HepG2 (cell line): ENCODE data around the gene SLC12A1. TPM values are rescaled to one million over a fixed set of nuclear protein-coding genes. Genes with fewer than 3 reads are reported as not detected.

ENCODE experiments used
- ESRRA ChIP-seq: sonication (generic); formaldehyde crosslinking; IDR thresholded peaks from 2 replicates; pipeline ENCODE4 v1.5.1; 2020; ENCODE audit warnings: mild to moderate bottlenecking, low read depth, missing genetic modification reagents
- GMEB2 ChIP-seq: IDR thresholded peaks from 2 replicates; pipeline ENCODE4 v1.6.1; 2016; ENCODE audit warnings: missing biosample characterization, missing genetic modification reagents, low read depth
- HINFP ChIP-seq: sonication (generic); formaldehyde crosslinking; IDR thresholded peaks from 2 replicates; pipeline ENCODE4 v1.4.0; 2020; ENCODE audit warnings: low read depth, mild to moderate bottlenecking, missing genetic modification reagents
- HMG20B ChIP-seq: conservative IDR thresholded peaks from 2 replicates; pipeline ENCODE4 v1.6.1; 2016; ENCODE audit warnings: missing genetic modification reagents, missing compliant biosample characterization
- MAF1 ChIP-seq: sonication (generic); formaldehyde crosslinking; IDR thresholded peaks from 2 replicates; pipeline ENCODE4 v1.5.0; 2020; ENCODE audit warnings: missing genetic modification reagents, borderline replicate concordance
- RORA ChIP-seq: sonication (generic); formaldehyde crosslinking; IDR thresholded peaks from 2 replicates; pipeline ENCODE4 v1.5.0; 2020; ENCODE audit warnings: mild to moderate bottlenecking, missing genetic modification reagents, moderate library complexity
- SKIL ChIP-seq: sonication (generic); formaldehyde crosslinking; IDR thresholded peaks from 2 replicates; pipeline ENCODE4 v1.8.0; 2022; ENCODE audit warnings: missing genetic modification reagents, mild to moderate bottlenecking, moderate library complexity, borderline replicate concordance
- THAP7 ChIP-seq: sonication (generic); formaldehyde crosslinking; IDR thresholded peaks from 2 replicates; pipeline ENCODE4 v1.8.1; 2023; ENCODE audit warnings: mild to moderate bottlenecking, missing genetic modification reagents
- ZBTB3 ChIP-seq: sonication (generic); formaldehyde crosslinking; IDR thresholded peaks from 2 replicates; pipeline ENCODE4 v1.4.0; 2020; ENCODE audit warnings: low read depth, mild to moderate bottlenecking, moderate library complexity, missing genetic modification reagents, borderline replicate concordance
- ZBTB33 ChIP-seq: sonication (generic); formaldehyde crosslinking; IDR thresholded peaks from 2 replicates; pipeline ENCODE4 v1.4.0; 2020; ENCODE audit warnings: missing genetic modification reagents
- ZFP62 ChIP-seq: sonication (generic); formaldehyde crosslinking; IDR thresholded peaks from 2 replicates; pipeline ENCODE4 v1.4.0; 2020; ENCODE audit warnings: missing genetic modification reagents
- ZNF101 ChIP-seq: sonication (generic); formaldehyde crosslinking; IDR thresholded peaks from 2 replicates; pipeline ENCODE4 v1.4.0; 2020; ENCODE audit warnings: mild to moderate bottlenecking, low read depth, missing genetic modification reagents, borderline replicate concordance
- ZNF263 ChIP-seq: sonication (generic); formaldehyde crosslinking; IDR thresholded peaks from 2 replicates; pipeline ENCODE4 v1.4.0; 2020; ENCODE audit warnings: missing genetic modification reagents
- ZNF343 ChIP-seq: sonication (generic); formaldehyde crosslinking; IDR thresholded peaks from 2 replicates; pipeline ENCODE4 v1.4.0; 2020; ENCODE audit warnings: mild to moderate bottlenecking, missing genetic modification reagents
- ZNF709 ChIP-seq: sonication (generic); formaldehyde crosslinking; IDR thresholded peaks from 2 replicates; pipeline ENCODE4 v1.5.0; 2020; ENCODE audit warnings: mild to moderate bottlenecking, missing genetic modification reagents
- ZNF781 ChIP-seq: sonication (generic); formaldehyde crosslinking; IDR thresholded peaks from 2 replicates; pipeline ENCODE4 v1.5.1; 2020; ENCODE audit warnings: borderline replicate concordance, mild to moderate bottlenecking, missing genetic modification reagents; ENCODE audit errors: not compliant biosample characterization
- ZNF788 ChIP-seq: sonication (generic); formaldehyde crosslinking; IDR thresholded peaks from 2 replicates; pipeline ENCODE4 v1.5.0; 2020; ENCODE audit warnings: mild to moderate bottlenecking, missing genetic modification reagents, borderline replicate concordance
- polyA plus RNA-seq, 8 experiments: library from polyadenylated mRNA; depleted of rRNA in 3 of 8; stranded (reverse) in 7 of 8; unstranded in 1 of 8; fragments of >200 nt; fragmentation: Illumina TruSeq in 4 of 8; extraction: Trizol in 4 of 8; gene quantifications; 2 replicates each; pipeline versions ENCODE4 v1.2.1 to v1.2.3, GENCODE V29; 2011 to 2016; ENCODE audit warnings: low read depth in 4 of 8, missing spikeins in 1 of 8, mixed read lengths in 1 of 8; ENCODE audit not compliant: insufficient read depth in 1 of 8
- total RNA-seq, 5 experiments: library from RNA; depleted of rRNA; stranded (reverse); fragments of >200 nt; fragmentation: Illumina TruSeq; extraction: Trizol; gene quantifications; 2 replicates each; pipeline ENCODE4 v1.2.3, GENCODE V29; 2016; ENCODE audit warnings: low read depth in 1 of 5

The SLC12A1 gene
- total and polyA plus RNA-seq, 2 of the 13 experiments (the other 11 are each of a cell fraction or from before 2014, with no cell fraction given), result not detected

- no peak for TF ChIP-seq ZFP62
- no peak for TF ChIP-seq THAP7 (CRISPR knock-in tag)
- no peak for TF ChIP-seq ZNF101 (CRISPR knock-in tag)
- TF ChIP-seq ZNF343, result no peak
- no peak for TF ChIP-seq MAF1 (CRISPR knock-in tag)
- no peak for TF ChIP-seq ZNF263 (CRISPR knock-in tag)
- TF ChIP-seq ESRRA (CRISPR knock-in tag), result no peak
- TF ChIP-seq ZNF788 (CRISPR knock-in tag), result no peak; the same call in 1 of the 2 replicates
- no peak for TF ChIP-seq ZBTB33 (CRISPR knock-in tag)
- TF ChIP-seq ZBTB3 (CRISPR knock-in tag), result no peak
- TF ChIP-seq GMEB2, result 0 out of 2 replicates have a peak, but pooled peaks have one; percentile 29
- no peak for TF ChIP-seq RORA
- no peak; the same call in 1 of the 2 replicates for TF ChIP-seq SKIL (CRISPR knock-in tag)
- TF ChIP-seq HMG20B (CRISPR knock-in tag), result no peak
- no peak for TF ChIP-seq ZNF709 (CRISPR knock-in tag)
- TF ChIP-seq HINFP (CRISPR knock-in tag), result peak; percentile 73; the same call in 1 of the 2 replicates
- TF ChIP-seq ZNF781 (CRISPR knock-in tag), result peak; percentile 18
Observed at GRCh38 chr15:48330855-48331795, 125.0 kb downstream of the SLC12A1 start, which contains the start of gene DUT (continued).
